Activated naive CD4-positive, alpha-beta T cell treated with anti-CD3 and anti-CD28 coated beads, Interleukin-2, amount 50 U/mL, for 24 hours (primary cell): ENCODE results near the gene ETS1.

Experiments used
- H3K27ac Mint-ChIP-seq: one replicate; pipeline ENCODE4 v1.8.0; 2021; ENCODE audit warnings: mild to moderate bottlenecking, mixed read lengths
- H3K27me3 Mint-ChIP-seq: one replicate; pipeline ENCODE4 v1.8.0; 2021; ENCODE audit warnings: mixed read lengths
- H3K36me3 Mint-ChIP-seq: one replicate; pipeline ENCODE4 v1.8.0; 2021; ENCODE audit warnings: mixed read lengths
- H3K4me1 Mint-ChIP-seq: one replicate; pipeline ENCODE4 v1.8.0; 2021; ENCODE audit warnings: mixed read lengths
- H3K4me3 Mint-ChIP-seq: one replicate; pipeline ENCODE4 v1.8.0; 2021; ENCODE audit warnings: mild to moderate bottlenecking, mixed read lengths
- H3K9me3 Mint-ChIP-seq: one replicate; pipeline ENCODE4 v1.8.0; 2021; ENCODE audit warnings: mixed read lengths

Gene ETS1

DNA sequence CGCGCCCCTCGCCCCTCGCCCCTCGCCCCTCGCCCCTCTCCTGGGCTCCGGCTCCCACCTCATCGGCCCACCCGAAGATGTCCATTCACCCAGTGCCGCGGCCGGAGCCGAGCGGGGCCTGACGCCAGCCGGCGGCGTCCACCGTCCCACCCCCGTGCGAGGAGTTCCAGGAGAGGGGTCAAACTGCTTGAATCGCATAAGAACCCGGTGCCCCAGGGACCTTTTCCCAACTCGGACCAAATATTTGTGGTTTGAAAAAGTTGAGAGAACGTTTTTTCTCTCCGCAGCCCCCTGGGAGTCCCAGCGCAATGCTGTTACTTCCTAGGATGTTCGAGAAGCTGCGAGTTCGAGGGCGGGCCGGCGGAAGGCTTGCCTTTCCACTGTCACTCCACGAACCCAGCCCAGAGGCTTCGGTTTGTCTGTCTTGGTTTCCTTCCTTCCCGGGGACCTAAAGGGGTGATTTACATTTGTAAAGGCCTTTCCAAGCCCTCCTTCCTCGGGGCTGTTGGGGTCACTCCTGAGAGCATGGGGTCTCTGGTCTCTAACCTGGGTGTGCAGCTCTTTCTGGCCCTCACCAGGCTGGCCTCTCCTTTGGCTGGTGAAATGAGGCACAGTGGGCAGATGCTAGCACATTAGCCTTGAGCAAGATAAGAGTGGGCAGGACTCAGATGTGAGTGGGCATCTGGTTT, 38.0 kb downstream of the ETS1 start:
- peak overlapping the region; percentile 80 for H3K4me3 Mint-ChIP-seq
- no peaks in the 10 kb centered on the region for H3K9me3 Mint-ChIP-seq
- H3K27me3 Mint-ChIP-seq: no peaks in the 10 kb centered on the region
- H3K4me1 Mint-ChIP-seq: peaks cover 96% of the 10 kb centered on the region
- H3K36me3 Mint-ChIP-seq: no peaks in the 10 kb centered on the region
- peak overlapping the region; percentile 98 for H3K27ac Mint-ChIP-seq

DNA sequence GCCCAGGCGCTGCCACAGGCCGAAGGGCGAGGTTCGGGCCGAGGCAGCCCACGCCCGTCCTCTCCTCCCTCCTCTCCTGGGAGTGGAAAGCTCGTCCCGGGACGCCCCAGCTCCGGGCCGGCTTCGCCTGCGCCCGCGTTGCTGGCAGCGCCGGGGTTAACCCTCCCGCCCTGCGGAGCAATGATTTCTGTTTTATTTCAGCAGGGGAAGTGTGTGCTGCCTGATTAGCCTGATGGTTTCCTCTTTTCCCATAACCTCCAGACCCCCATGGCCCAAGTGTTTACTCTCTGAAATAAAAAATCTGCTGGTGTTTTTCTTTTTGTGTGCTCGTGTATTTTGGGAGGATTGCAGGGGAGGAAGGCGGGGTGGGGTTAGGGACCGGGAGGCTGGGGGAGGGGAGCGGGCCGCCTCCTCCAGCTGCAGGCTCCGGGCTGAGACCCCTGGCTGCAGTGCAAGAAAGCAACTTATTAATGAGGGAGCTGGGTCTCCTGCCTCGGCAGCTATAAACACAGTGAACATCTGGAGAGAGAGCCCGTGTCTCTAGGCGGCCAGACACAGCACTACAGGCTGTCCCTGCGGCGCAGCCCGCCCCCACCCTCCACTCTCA, 38.6 kb downstream of the ETS1 start:
- peak overlapping the region; percentile 90 for H3K4me3 Mint-ChIP-seq
- no peaks in the 10 kb centered on the region for H3K36me3 Mint-ChIP-seq
- H3K27ac Mint-ChIP-seq: peak overlapping the region; percentile 98
- peaks cover 95% of the 10 kb centered on the region for H3K4me1 Mint-ChIP-seq
- no peaks in the 10 kb centered on the region for H3K9me3 Mint-ChIP-seq
- H3K27me3 Mint-ChIP-seq: no peaks in the 10 kb centered on the region

GRCh38 chr11:128547946-128548648, 39.3 kb downstream of the ETS1 start:
- Mint-ChIP-seq H3K4me1 (peaks cover 95% of the 10 kb centered on the region), H3K27me3 (no peaks in the 10 kb centered on the region), H3K36me3 (no peaks in the 10 kb centered on the region), H3K4me3 (peak overlapping the region; percentile 90), H3K9me3 (no peaks in the 10 kb centered on the region), H3K27ac (peak overlapping the region; percentile 98)

- H3K4me1 Mint-ChIP-seq: peaks cover 92% of the 10 kb centered on the region
- peak overlapping the region; percentile 98 for H3K27ac Mint-ChIP-seq
- H3K27me3 Mint-ChIP-seq: no peaks in the 10 kb centered on the region
- H3K4me3 Mint-ChIP-seq: peak overlapping the region; percentile 90
- no peaks in the 10 kb centered on the region for H3K9me3 Mint-ChIP-seq
- H3K36me3 Mint-ChIP-seq: no peaks in the 10 kb centered on the region
Measured at GRCh38 chr11:128546916-128547315, 40.4 kb downstream of the ETS1 start.

DNA sequence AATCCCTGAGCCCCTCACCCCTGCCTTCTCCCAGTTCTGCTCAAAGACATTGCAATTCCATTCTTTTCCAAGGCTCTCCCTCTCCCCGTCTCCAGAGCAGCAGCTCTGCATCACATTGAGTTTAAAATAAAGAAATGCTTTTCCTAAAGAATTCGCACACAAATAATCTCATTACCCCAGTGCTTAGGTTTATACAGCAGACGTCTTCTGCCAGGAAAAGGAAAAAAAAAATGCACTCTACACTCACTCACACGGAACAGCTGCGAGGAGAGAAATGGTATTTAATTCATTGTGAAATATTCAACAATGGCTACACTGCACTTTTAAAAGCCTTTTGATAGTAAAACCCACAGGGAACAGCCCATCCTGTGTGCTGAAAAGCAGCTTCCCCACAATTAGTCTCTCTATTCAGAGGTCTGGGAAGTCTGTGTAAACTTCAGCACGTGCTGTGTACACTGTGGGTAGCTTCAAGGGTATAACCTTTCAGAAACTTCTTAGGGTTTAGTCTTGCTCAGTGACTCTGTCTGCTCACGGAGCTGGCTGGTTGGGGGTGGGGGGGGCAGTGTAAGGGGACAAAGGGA, 42.8 kb downstream of the ETS1 start:
- no peaks in the 10 kb centered on the region for H3K9me3 Mint-ChIP-seq
- no peaks in the 10 kb centered on the region for H3K27me3 Mint-ChIP-seq
- no peaks in the 10 kb centered on the region for H3K36me3 Mint-ChIP-seq
- H3K4me3 Mint-ChIP-seq: peak overlapping the region; percentile 83
- H3K27ac Mint-ChIP-seq: peak overlapping the region; percentile 96
- peaks cover 79% of the 10 kb centered on the region for H3K4me1 Mint-ChIP-seq

GRCh38 chr11:128540469-128540868, 46.9 kb downstream of the ETS1 start:
- H3K27ac Mint-ChIP-seq: peak overlapping the region; percentile 56
- H3K4me3 Mint-ChIP-seq: no peak overlapping the region
- peaks cover 68% of the 10 kb centered on the region for H3K4me1 Mint-ChIP-seq
- no peaks in the 10 kb centered on the region for H3K36me3 Mint-ChIP-seq
- no peaks in the 10 kb centered on the region for H3K9me3 Mint-ChIP-seq
- H3K27me3 Mint-ChIP-seq: no peaks in the 10 kb centered on the region

- Mint-ChIP-seq H3K4me3 (no peak overlapping the region), H3K4me1 (peaks cover 64% of the 10 kb centered on the region), H3K36me3 (no peaks in the 10 kb centered on the region), H3K27me3 (no peaks in the 10 kb centered on the region), H3K9me3 (no peaks in the 10 kb centered on the region), H3K27ac (no peak overlapping the region)
Measured at GRCh38 chr11:128536506-128536905, 50.9 kb downstream of the ETS1 start.

DNA sequence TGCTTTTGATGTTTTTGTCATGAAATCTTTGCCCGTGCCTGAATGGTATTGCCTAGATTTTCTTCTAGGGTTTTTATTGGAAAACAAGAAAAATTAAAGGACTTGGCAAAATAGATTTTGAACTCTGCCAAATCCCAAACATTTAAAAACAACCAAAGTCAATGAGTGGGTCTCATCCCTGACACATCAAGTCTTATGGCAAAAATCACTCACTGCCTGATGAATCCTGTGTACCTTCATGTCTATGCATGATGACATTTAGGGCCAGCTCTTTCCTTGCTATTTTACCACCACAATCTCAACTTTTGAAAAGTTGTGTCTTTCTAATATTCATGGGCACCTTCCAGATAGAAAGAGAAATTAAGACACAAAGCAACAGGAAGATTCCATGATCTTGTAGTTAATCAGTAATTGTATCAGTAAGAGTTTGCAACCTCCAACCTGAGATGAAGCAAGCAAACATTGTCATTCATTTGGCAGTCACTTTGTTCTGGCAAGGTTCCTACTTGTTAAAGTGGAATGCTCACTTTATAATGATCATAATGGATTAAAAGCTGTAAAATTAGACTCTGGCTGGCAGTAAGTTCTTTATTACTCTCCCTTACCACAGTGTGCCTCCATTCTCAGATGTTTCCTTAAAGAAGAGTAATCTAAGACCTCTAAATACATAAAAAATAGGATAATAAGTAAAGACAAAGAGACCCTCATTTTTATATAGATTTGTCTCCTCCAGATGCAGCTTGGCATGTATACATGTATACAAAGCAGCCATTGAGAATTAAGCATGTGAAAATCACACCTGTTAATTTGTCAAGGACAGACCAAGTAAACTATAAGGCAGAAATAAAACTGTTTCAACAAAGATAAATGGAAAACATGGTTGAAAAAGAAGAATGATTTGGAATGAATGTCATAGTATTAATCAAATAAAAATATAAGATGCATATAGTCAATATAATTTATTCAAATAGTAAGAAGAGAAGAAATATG, 51.6 kb downstream of the ETS1 start:
- Mint-ChIP-seq H3K27me3 (no peaks in the 10 kb centered on the region), H3K4me1 (peaks cover 57% of the 10 kb centered on the region), H3K4me3 (no peak overlapping the region), H3K36me3 (no peaks in the 10 kb centered on the region), H3K27ac (no peak overlapping the region), H3K9me3 (no peaks in the 10 kb centered on the region)

DNA sequence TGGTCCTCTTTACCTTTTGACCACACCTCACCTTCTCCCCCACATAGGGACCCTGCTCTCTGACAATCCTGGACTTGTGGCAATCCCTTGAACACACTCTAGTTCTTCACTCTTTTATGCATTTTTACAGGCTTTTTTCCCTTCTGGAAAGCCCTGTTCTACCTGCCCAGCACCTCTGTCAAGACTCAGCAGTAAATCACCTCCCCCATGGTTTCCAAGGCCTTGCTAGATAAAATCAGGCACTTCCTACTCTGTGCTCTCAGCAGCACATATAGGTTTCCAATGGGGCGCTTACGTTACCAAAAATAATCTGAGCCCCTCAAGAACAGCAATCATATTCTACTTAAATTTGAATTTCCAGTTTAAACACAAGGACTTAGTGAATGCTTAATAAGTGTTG, 53.9 kb downstream of the ETS1 start:
- H3K9me3 Mint-ChIP-seq: no peaks in the 10 kb centered on the region
- H3K27ac Mint-ChIP-seq: peak overlapping the region; percentile 27
- no peak overlapping the region for H3K4me3 Mint-ChIP-seq
- H3K27me3 Mint-ChIP-seq: no peaks in the 10 kb centered on the region
- peaks cover 74% of the 10 kb centered on the region for H3K4me1 Mint-ChIP-seq
- H3K36me3 Mint-ChIP-seq: no peaks in the 10 kb centered on the region

DNA sequence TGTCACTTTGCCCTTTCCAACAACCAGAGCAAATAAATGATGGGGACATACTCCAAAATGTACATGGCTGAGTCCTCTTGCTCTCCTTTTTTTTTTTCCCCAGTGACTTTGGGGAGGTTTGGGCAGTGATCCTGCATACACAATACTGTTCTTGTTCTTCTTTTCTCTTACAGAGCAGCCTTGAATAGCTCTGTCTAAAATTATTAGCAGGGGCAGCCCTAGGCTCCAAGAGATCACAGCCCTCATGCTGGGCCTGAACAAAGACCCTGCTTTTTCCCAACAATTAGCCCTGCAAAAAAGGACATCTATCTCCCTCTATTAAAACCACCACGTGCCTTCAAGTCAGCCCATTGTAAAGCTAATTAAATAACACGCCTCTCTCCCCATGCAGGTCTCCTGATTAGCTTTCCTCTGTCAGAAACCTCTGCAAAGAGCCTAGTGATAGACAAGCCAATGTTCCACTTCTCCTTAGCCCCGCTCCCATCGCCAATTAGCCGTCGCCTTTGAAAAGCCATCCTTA, 54.7 kb downstream of the ETS1 start:
- H3K4me3 Mint-ChIP-seq: no peak overlapping the region
- no peaks in the 10 kb centered on the region for H3K9me3 Mint-ChIP-seq
- H3K27me3 Mint-ChIP-seq: no peaks in the 10 kb centered on the region
- H3K27ac Mint-ChIP-seq: no peak overlapping the region
- H3K36me3 Mint-ChIP-seq: no peaks in the 10 kb centered on the region
- peaks cover 75% of the 10 kb centered on the region for H3K4me1 Mint-ChIP-seq

DNA sequence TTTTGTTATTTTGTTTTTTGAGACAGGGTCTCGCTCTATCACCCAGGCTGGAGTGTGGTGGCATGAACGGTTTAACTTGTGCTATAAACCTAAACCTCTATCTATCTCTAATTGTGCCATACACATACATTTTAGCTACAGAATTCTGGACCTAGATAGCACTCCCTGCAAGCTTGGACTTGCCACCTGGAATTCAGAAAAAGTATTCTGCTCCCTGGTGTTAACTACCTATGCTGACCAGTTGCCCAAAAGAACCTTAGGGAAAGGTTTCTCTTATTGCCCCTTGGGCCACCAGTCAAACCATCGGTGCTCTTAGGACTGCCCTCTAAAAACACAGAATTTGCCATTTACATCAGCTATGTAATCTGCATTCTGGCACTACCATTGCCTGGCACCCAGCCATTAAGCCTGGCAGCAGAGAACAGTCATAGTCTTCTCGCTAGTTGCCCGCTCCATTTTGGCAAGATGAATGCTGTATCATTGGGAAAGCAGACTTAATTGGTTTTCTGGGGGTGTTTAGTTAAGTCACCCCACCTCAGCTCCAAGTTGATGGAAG, 55.3 kb downstream of the ETS1 start:
- Mint-ChIP-seq H3K36me3 (no peaks in the 10 kb centered on the region), H3K4me3 (no peak overlapping the region), H3K9me3 (no peaks in the 10 kb centered on the region), H3K4me1 (peaks cover 75% of the 10 kb centered on the region), H3K27ac (no peak overlapping the region), H3K27me3 (no peaks in the 10 kb centered on the region)

GRCh38 chr11:128531588-128531987, 55.8 kb downstream of the ETS1 start:
- Mint-ChIP-seq H3K4me3 (no peak overlapping the region), H3K4me1 (peaks cover 76% of the 10 kb centered on the region), H3K27me3 (no peaks in the 10 kb centered on the region), H3K27ac (no peak overlapping the region), H3K36me3 (no peaks in the 10 kb centered on the region), H3K9me3 (no peaks in the 10 kb centered on the region)

DNA sequence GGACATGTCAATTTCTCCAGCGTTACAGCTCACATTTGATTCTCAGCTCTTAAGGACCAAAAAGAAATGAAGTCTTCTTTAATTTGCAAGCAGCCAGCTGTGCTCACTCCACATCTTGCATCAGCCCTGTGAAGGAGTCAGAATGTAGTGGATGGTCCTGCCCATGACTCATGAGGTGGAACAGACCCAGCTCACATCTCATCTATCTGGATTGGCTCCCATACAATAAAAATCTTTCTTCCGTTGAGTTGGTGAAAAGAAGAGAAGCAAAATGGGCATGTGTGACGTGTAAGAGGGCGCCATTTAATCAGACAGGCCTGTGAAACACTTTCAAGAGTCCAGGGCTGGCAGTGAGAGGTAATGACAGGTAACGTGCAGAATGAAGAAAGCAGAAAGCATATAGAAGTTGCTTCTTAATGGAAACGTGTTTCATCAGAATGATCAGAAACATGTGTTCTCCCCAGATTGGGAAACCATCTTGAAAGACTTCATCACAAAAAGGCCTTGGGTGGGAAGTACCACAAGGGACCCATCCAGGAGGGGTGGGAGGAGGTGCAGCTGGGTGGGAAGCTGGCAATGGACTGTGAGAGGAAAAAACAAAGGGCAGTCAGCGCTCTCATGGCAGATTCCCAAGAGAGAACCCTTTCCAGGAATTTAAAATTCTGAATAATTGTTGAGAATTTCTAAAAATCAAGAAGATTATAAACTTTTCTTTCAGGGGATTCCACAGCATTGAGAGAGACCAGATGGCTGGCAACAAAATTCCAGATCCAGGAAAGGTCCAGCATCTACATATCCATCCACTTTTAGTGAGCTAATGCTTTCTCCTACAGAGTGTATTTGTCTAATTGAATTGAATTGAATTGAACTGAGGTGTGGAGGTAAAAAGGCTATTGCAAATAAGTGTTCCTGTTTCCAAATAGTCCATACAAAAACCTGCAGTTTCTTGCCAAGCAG, 57.0 kb downstream of the ETS1 start:
- peaks cover 80% of the 10 kb centered on the region for H3K4me1 Mint-ChIP-seq
- H3K36me3 Mint-ChIP-seq: no peaks in the 10 kb centered on the region
- no peak overlapping the region for H3K4me3 Mint-ChIP-seq
- peak overlapping the region; percentile 86 for H3K27ac Mint-ChIP-seq
- no peaks in the 10 kb centered on the region for H3K27me3 Mint-ChIP-seq
- H3K9me3 Mint-ChIP-seq: no peaks in the 10 kb centered on the region

DNA sequence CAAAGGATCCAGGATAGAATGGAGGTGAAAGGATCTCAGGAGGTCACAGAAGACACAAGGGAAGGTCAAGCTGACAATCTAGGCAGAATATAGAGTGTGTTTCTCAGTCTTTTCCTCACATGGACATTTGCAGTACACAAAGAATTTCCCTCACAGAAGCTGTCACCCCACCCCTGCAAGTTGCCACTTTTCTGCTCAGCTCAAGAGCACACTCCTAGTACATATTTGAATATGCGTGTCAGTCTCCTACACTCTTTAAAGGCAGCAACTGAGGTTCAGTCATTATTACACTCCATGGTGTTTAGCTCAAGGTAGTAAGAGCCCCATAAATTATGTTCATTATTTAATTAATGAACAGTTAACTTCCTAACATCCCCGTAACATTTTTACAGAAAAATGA, 59.1 kb downstream of the ETS1 start:
- Mint-ChIP-seq H3K27ac (peak overlapping the region; percentile 85), H3K4me1 (peaks cover 83% of the 10 kb centered on the region), H3K27me3 (no peaks in the 10 kb centered on the region), H3K4me3 (peak overlapping the region; percentile 49), H3K36me3 (no peaks in the 10 kb centered on the region), H3K9me3 (no peaks in the 10 kb centered on the region)
